GM23338 (cell line): Measurements from ENCODE around the gene DCTN1. TPM values are rescaled to one million over a fixed set of nuclear protein-coding genes. Genes with fewer than 3 reads are reported as not detected.
A peak's percentile ranks its signal among the peaks of the same experiment; 100 is the strongest.

Source experiments
- ATAC-seq: fragments of 200-7000 bp; cut with Tn5 transposase; 3 replicates; pipeline ENCODE4 v1.9.1; 2020
- DNase-seq: peaks from one replicate; pipeline ENCODE4 v3.0.0-alpha.2; 2015; ENCODE audit warnings: low spot score
- H2AFZ ChIP-seq: fragments of 200-600 bp; sonication (generic); 2 replicates; pipeline ENCODE4 v1.8.0; 2016; ENCODE audit warnings: antibody characterized with exemption, mild to moderate bottlenecking, moderate library complexity
- H3F3A ChIP-seq: fragments of 200-600 bp; sonication (generic); replicated peaks from 2 replicates; pipeline ENCODE4 v1.8.0; 2017; ENCODE audit warnings: antibody characterized with exemption, mixed run types, low read depth
- H3K27ac ChIP-seq: fragments of 200-600 bp; sonication (generic); 2 replicates; pipeline ENCODE4 v1.6.1; 2016; ENCODE audit warnings: low read depth
- H3K27me3 ChIP-seq: fragments of 200-600 bp; sonication (generic); 2 replicates; pipeline ENCODE4 v1.8.0; 2016; ENCODE audit warnings: mild to moderate bottlenecking, mixed run types, moderate library complexity; ENCODE audit not compliant: insufficient read depth
- H3K36me3 ChIP-seq: fragments of 200-600 bp; sonication (generic); 2 replicates; pipeline ENCODE4 v1.8.0; 2016; ENCODE audit warnings: mild to moderate bottlenecking; ENCODE audit not compliant: insufficient read depth
- H3K4me1 ChIP-seq: fragments of 200-600 bp; sonication (generic); 2 replicates; pipeline ENCODE4 v1.8.0; 2016; ENCODE audit warnings: mild to moderate bottlenecking, moderate library complexity; ENCODE audit not compliant: insufficient read depth
- H3K4me2 ChIP-seq: fragments of 200-600 bp; sonication (generic); 2 replicates; pipeline ENCODE4 v1.7.1; 2017; ENCODE audit warnings: mixed run types
- H3K4me3 ChIP-seq: fragments of 200-600 bp; sonication (generic); 2 replicates; pipeline ENCODE4 v1.6.1; 2016; ENCODE audit warnings: mixed run types
- H3K79me2 ChIP-seq: fragments of 200-600 bp; sonication (generic); replicated peaks from 2 replicates; pipeline ENCODE4 v1.8.0; 2017; ENCODE audit warnings: mild to moderate bottlenecking; ENCODE audit not compliant: insufficient read depth
- H3K9me2 ChIP-seq: fragments of 200-600 bp; sonication (generic); 2 replicates; pipeline ENCODE4 v1.8.0; 2017; ENCODE audit not compliant: insufficient read depth
- H4K20me1 ChIP-seq: fragments of 200-600 bp; sonication (generic); replicated peaks from 2 replicates; pipeline ENCODE4 v1.8.0; 2017; ENCODE audit warnings: mild to moderate bottlenecking; ENCODE audit not compliant: insufficient read depth
- H3K27ac Mint-ChIP-seq: 2 replicates; pipeline ENCODE4 v1.8.0; 2020; ENCODE audit warnings: inconsistent platforms, mild to moderate bottlenecking, moderate library complexity, mixed read lengths
- H3K27me3 Mint-ChIP-seq: 3 replicates; pipeline ENCODE4 v1.8.0; 2022; ENCODE audit warnings: low read depth, mild to moderate bottlenecking, moderate library complexity, mixed read lengths, inconsistent platforms; ENCODE audit not compliant: insufficient read depth, poor library complexity
- H3K36me3 Mint-ChIP-seq: 3 replicates; pipeline ENCODE4 v1.8.0; 2021; ENCODE audit warnings: low read depth, mild to moderate bottlenecking, inconsistent platforms, moderate library complexity, mixed read lengths
- H3K4me1 Mint-ChIP-seq: 3 replicates; pipeline ENCODE4 v1.8.0; 2020; ENCODE audit warnings: mild to moderate bottlenecking, inconsistent platforms, mixed read lengths
- H3K4me3 Mint-ChIP-seq: 3 replicates; pipeline ENCODE4 v1.8.0; 2021; ENCODE audit warnings: moderate library complexity, mild to moderate bottlenecking, inconsistent platforms, mixed read lengths
- H3K9me3 Mint-ChIP-seq: 3 replicates; pipeline ENCODE4 v1.8.0; 2020; ENCODE audit warnings: moderate library complexity, mild to moderate bottlenecking, inconsistent platforms, mixed read lengths
- EZH2 ChIP-seq: fragments of 200-600 bp; sonication (generic); IDR thresholded peaks from one replicate; pipeline ENCODE4 v1.8.0; 2017; ENCODE audit warnings: antibody characterized with exemption, mild to moderate bottlenecking, low read depth; ENCODE audit not compliant: unreplicated experiment
- POLR2AphosphoS5 ChIP-seq: IDR thresholded peaks from 2 replicates; pipeline ENCODE4 v1.6.1; 2016; ENCODE audit warnings: antibody characterized with exemption, low read depth
- ZNF114 ChIP-seq: fragments of 250-450 bp; sonication (Bioruptor Pico); IDR thresholded peaks from 2 replicates; pipeline ENCODE4 v1.5.0; 2020; ENCODE audit warnings: mild to moderate bottlenecking, moderate library complexity
- polyA plus RNA-seq: library from polyadenylated mRNA; unstranded; fragments of >200 nt; fragmentation: Nextera tagmentation; extraction: Ambion mirVana; gene quantifications from 2 replicates; pipeline ENCODE4 v1.2.1, GENCODE V29; 2016
- total RNA-seq: library from RNA; depleted of rRNA; stranded (reverse); fragments of >200 nt; shearing (Covaris generic); gene quantifications from 2 replicates; pipeline ENCODE4 v1.2.3, GENCODE V29; 2014
- TF ChIP-seq, protein P1 (sequence below), 2 experiments: fragments of 200-600 bp in 1 of 2; sonication (generic) in 1 of 2; conservative IDR thresholded peaks; 2 replicates each; pipeline versions ENCODE4 v1.5.1 to v1.6.1; 2016 to 2017; ENCODE audit warnings: antibody characterized with exemption in 2 of 2, low read depth in 2 of 2, mild to moderate bottlenecking in 2 of 2, moderate library complexity in 1 of 2
- TF ChIP-seq, protein P2 (sequence below): IDR thresholded peaks from 2 replicates; pipeline ENCODE4 v1.6.1; 2016; ENCODE audit warnings: antibody characterized with exemption
- TF ChIP-seq, protein P3 (sequence below): IDR thresholded peaks from one replicate; pipeline ENCODE4 v1.6.1; 2018; ENCODE audit warnings: antibody characterized with exemption; ENCODE audit not compliant: unreplicated experiment
- TF ChIP-seq, protein P4 (sequence below): fragments of 250-450 bp; sonication (Bioruptor Pico); IDR thresholded peaks from 2 replicates; pipeline ENCODE4 v1.5.0; 2020; ENCODE audit warnings: mild to moderate bottlenecking, moderate library complexity

Gene DCTN1
- total and polyA plus RNA-seq, 2 experiments from 2014 or later, result 108 to 145 TPM

DNA sequence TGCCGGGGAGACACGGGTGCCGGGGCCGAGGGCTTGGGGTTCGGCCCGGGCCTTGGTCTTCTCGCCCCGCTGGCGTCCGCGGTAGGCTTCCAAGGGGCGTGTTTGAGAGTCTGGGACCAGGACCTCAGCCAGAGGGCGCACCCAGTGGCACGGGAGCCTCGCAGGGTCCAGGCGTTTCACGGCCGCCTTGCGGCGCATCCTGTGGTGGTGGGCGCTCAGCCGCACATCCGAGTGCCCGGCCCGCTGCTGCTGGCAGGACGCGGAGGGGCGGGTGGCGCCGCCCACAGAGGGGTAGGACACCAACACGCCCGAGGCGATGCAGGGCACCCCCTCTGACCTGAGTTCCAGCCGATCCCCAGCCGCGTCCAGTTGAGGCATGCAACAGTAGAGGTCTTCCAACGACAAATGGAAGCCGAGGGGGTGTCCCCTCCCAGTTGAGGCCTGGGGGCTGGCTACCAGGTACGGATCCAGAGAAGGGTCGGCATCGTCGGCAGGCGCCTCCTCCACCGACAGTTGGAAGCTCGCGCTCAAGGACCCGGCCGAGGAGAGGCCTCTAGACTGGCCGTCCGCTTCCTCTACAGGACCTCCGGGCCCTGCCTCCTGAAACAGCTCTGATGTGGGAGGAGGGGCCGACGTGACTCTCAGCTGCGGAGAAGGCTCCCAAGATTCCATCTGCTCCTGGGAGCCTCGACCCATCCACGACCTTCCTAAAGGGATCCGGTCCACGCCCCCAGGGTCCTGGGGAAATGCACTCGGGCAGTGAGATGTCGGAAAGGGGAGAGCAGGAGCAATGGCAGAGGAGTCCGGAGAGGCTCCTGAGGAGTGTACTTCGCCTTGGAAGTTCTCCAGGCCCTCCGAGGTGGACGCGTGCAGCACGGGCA, 35.0 kb upstream of the DCTN1 start (continued):
- TF ChIP-seq, protein P1, sequence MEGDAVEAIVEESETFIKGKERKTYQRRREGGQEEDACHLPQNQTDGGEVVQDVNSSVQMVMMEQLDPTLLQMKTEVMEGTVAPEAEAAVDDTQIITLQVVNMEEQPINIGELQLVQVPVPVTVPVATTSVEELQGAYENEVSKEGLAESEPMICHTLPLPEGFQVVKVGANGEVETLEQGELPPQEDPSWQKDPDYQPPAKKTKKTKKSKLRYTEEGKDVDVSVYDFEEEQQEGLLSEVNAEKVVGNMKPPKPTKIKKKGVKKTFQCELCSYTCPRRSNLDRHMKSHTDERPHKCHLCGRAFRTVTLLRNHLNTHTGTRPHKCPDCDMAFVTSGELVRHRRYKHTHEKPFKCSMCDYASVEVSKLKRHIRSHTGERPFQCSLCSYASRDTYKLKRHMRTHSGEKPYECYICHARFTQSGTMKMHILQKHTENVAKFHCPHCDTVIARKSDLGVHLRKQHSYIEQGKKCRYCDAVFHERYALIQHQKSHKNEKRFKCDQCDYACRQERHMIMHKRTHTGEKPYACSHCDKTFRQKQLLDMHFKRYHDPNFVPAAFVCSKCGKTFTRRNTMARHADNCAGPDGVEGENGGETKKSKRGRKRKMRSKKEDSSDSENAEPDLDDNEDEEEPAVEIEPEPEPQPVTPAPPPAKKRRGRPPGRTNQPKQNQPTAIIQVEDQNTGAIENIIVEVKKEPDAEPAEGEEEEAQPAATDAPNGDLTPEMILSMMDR (conservative IDR thresholded peaks at IDR 0.05; ENCODE audit: low read depth in 2 of 2), result peak in 1 of 2 experiments; percentile 61; a peak in 3 of 4 replicates
- TF ChIP-seq, protein P2, sequence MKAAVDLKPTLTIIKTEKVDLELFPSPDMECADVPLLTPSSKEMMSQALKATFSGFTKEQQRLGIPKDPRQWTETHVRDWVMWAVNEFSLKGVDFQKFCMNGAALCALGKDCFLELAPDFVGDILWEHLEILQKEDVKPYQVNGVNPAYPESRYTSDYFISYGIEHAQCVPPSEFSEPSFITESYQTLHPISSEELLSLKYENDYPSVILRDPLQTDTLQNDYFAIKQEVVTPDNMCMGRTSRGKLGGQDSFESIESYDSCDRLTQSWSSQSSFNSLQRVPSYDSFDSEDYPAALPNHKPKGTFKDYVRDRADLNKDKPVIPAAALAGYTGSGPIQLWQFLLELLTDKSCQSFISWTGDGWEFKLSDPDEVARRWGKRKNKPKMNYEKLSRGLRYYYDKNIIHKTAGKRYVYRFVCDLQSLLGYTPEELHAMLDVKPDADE, result no peak
- TF ChIP-seq EZH2, result no peak
- TF ChIP-seq, protein P3, sequence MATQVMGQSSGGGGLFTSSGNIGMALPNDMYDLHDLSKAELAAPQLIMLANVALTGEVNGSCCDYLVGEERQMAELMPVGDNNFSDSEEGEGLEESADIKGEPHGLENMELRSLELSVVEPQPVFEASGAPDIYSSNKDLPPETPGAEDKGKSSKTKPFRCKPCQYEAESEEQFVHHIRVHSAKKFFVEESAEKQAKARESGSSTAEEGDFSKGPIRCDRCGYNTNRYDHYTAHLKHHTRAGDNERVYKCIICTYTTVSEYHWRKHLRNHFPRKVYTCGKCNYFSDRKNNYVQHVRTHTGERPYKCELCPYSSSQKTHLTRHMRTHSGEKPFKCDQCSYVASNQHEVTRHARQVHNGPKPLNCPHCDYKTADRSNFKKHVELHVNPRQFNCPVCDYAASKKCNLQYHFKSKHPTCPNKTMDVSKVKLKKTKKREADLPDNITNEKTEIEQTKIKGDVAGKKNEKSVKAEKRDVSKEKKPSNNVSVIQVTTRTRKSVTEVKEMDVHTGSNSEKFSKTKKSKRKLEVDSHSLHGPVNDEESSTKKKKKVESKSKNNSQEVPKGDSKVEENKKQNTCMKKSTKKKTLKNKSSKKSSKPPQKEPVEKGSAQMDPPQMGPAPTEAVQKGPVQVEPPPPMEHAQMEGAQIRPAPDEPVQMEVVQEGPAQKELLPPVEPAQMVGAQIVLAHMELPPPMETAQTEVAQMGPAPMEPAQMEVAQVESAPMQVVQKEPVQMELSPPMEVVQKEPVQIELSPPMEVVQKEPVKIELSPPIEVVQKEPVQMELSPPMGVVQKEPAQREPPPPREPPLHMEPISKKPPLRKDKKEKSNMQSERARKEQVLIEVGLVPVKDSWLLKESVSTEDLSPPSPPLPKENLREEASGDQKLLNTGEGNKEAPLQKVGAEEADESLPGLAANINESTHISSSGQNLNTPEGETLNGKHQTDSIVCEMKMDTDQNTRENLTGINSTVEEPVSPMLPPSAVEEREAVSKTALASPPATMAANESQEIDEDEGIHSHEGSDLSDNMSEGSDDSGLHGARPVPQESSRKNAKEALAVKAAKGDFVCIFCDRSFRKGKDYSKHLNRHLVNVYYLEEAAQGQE, result no peak

DNA sequence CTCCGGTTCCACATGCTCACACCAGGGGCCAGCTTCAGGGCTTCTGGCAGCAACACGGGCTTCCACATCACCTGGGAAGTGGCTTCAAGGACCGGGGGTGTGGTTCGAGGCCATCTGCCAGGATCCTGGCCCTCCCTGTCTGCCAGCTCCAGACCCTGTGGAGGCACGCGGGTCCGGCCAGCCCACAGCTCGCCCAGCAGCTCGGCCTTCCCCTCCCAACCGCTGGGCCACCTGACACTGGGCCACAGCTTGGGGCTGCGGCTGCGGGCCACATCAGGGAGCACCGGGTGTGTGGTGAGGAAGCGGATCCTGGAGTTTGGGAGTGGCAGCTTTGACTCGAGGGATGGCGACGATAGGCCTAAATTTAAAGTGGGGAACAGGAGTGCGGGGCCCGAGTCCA, 34.3 kb upstream of the DCTN1 start:
- Histone ChIP-seq H3F3A (0 out of 2 replicates have a peak, but pooled peaks cover 2% of the 10 kb centered on the region), H3K4me2 (peak overlapping the region; percentile 96), H3K27me3 (peaks cover 35% of the 10 kb centered on the region), H3K36me3 (no peaks in the 10 kb centered on the region), H3K79me2 (no peaks in the 10 kb centered on the region), H3K9me2 (no peaks in the 10 kb centered on the region), H3K27ac (no peak overlapping the region), H3K4me3 (peak overlapping the region; percentile 71), H4K20me1 (no peaks in the 10 kb centered on the region), H2AFZ (peak overlapping the region; percentile 97), H3K4me1 (peaks cover 16% of the 10 kb centered on the region)
- TF ChIP-seq ZNF114 (CRISPR knock-in tag) (no peak), POLR2AphosphoS5 (no peak)
- TF ChIP-seq, protein P4, sequence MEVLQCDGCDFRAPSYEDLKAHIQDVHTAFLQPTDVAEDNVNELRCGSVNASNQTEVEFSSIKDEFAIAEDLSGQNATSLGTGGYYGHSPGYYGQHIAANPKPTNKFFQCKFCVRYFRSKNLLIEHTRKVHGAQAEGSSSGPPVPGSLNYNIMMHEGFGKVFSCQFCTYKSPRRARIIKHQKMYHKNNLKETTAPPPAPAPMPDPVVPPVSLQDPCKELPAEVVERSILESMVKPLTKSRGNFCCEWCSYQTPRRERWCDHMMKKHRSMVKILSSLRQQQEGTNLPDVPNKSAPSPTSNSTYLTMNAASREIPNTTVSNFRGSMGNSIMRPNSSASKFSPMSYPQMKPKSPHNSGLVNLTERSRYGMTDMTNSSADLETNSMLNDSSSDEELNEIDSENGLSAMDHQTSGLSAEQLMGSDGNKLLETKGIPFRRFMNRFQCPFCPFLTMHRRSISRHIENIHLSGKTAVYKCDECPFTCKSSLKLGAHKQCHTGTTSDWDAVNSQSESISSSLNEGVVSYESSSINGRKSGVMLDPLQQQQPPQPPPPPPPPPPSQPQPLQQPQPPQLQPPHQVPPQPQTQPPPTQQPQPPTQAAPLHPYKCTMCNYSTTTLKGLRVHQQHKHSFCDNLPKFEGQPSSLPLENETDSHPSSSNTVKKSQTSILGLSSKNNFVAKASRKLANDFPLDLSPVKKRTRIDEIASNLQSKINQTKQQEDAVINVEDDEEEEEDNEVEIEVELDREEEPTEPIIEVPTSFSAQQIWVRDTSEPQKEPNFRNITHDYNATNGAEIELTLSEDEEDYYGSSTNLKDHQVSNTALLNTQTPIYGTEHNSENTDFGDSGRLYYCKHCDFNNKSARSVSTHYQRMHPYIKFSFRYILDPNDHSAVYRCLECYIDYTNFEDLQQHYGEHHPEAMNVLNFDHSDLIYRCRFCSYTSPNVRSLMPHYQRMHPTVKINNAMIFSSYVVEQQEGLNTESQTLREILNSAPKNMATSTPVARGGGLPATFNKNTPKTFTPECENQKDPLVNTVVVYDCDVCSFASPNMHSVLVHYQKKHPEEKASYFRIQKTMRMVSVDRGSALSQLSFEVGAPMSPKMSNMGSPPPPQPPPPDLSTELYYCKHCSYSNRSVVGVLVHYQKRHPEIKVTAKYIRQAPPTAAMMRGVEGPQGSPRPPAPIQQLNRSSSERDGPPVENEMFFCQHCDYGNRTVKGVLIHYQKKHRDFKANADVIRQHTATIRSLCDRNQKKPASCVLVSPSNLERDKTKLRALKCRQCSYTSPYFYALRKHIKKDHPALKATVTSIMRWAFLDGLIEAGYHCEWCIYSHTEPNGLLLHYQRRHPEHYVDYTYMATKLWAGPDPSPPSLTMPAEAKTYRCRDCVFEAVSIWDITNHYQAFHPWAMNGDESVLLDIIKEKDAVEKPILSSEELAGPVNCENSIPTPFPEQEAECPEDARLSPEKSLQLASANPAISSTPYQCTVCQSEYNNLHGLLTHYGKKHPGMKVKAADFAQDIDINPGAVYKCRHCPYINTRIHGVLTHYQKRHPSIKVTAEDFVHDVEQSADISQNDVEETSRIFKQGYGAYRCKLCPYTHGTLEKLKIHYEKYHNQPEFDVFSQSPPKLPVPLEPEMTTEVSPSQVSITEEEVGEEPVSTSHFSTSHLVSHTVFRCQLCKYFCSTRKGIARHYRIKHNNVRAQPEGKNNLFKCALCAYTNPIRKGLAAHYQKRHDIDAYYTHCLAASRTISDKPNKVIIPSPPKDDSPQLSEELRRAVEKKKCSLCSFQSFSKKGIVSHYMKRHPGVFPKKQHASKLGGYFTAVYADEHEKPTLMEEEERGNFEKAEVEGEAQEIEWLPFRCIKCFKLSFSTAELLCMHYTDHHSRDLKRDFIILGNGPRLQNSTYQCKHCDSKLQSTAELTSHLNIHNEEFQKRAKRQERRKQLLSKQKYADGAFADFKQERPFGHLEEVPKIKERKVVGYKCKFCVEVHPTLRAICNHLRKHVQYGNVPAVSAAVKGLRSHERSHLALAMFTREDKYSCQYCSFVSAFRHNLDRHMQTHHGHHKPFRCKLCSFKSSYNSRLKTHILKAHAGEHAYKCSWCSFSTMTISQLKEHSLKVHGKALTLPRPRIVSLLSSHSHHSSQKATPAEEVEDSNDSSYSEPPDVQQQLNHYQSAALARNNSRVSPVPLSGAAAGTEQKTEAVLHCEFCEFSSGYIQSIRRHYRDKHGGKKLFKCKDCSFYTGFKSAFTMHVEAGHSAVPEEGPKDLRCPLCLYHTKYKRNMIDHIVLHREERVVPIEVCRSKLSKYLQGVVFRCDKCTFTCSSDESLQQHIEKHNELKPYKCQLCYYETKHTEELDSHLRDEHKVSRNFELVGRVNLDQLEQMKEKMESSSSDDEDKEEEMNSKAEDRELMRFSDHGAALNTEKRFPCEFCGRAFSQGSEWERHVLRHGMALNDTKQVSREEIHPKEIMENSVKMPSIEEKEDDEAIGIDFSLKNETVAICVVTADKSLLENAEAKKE (CRISPR knock-in tag), result no peak
- TF ChIP-seq, protein P1 (conservative IDR thresholded peaks at IDR 0.05; ENCODE audit: low read depth in 2 of 2), result no peak
- ATAC-seq (peak; percentile 47), DNase-seq (peak; percentile 59)
- H3K4me1 Mint-ChIP-seq, result peaks cover 13% of the 10 kb centered on the region; the same call in 2 of the 3 replicates
- peaks cover 34% of the 10 kb centered on the region for H3K27me3 Mint-ChIP-seq
- H3K27ac Mint-ChIP-seq, result no peak overlapping the region
- no peaks in the 10 kb centered on the region for H3K36me3 Mint-ChIP-seq
- no peaks in the 10 kb centered on the region for H3K9me3 Mint-ChIP-seq
- H3K4me3 Mint-ChIP-seq, result peak overlapping the region; percentile 73; the same call in 2 of the 3 replicates
